Measurements from ENCODE around the gene ABL2. TPM values are rescaled to one million over a fixed set of nuclear protein-coding genes. Genes with fewer than 3 reads are reported as not detected.

Gene ABL2
- total and polyA plus RNA-seq, 9 of the 15 experiments (the other 6 are each of a cell fraction or from before 2014, with no cell fraction given), result 1.4 to 15.0 (median 8.6) TPM

DNA sequence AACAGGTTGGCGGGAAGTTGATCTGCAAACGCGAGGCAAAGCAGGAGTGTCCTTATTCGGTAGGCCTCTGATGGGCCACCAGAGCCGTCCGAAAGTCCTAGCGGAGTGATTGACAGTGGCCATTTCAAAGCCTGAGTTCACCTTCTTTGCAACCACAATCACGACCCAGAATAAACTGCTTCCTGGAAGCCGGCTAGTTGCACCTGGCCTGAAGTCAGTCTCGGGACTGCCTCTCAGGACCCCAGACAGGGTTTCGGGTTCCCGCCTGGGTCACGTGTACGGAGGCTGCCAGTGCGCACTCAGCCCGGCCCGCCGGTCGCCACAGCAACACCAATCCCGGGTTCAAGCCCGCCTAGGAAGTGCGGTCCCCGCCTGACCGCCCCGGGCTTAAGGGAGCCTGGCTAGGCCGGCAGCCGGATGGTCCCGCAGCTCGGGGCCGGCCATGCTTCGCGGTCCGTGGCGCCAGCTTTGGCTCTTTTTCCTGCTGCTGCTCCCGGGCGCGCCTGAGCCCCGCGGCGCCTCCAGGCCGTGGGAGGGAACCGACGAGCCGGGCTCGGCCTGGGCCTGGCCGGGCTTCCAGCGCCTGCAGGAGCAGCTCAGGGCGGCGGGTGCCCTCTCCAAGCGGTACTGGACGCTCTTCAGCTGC, 147.7 kb downstream of the ABL2 start, which contains the start of gene TOR3A (continued):
- TF ChIP-seq, protein P1, sequence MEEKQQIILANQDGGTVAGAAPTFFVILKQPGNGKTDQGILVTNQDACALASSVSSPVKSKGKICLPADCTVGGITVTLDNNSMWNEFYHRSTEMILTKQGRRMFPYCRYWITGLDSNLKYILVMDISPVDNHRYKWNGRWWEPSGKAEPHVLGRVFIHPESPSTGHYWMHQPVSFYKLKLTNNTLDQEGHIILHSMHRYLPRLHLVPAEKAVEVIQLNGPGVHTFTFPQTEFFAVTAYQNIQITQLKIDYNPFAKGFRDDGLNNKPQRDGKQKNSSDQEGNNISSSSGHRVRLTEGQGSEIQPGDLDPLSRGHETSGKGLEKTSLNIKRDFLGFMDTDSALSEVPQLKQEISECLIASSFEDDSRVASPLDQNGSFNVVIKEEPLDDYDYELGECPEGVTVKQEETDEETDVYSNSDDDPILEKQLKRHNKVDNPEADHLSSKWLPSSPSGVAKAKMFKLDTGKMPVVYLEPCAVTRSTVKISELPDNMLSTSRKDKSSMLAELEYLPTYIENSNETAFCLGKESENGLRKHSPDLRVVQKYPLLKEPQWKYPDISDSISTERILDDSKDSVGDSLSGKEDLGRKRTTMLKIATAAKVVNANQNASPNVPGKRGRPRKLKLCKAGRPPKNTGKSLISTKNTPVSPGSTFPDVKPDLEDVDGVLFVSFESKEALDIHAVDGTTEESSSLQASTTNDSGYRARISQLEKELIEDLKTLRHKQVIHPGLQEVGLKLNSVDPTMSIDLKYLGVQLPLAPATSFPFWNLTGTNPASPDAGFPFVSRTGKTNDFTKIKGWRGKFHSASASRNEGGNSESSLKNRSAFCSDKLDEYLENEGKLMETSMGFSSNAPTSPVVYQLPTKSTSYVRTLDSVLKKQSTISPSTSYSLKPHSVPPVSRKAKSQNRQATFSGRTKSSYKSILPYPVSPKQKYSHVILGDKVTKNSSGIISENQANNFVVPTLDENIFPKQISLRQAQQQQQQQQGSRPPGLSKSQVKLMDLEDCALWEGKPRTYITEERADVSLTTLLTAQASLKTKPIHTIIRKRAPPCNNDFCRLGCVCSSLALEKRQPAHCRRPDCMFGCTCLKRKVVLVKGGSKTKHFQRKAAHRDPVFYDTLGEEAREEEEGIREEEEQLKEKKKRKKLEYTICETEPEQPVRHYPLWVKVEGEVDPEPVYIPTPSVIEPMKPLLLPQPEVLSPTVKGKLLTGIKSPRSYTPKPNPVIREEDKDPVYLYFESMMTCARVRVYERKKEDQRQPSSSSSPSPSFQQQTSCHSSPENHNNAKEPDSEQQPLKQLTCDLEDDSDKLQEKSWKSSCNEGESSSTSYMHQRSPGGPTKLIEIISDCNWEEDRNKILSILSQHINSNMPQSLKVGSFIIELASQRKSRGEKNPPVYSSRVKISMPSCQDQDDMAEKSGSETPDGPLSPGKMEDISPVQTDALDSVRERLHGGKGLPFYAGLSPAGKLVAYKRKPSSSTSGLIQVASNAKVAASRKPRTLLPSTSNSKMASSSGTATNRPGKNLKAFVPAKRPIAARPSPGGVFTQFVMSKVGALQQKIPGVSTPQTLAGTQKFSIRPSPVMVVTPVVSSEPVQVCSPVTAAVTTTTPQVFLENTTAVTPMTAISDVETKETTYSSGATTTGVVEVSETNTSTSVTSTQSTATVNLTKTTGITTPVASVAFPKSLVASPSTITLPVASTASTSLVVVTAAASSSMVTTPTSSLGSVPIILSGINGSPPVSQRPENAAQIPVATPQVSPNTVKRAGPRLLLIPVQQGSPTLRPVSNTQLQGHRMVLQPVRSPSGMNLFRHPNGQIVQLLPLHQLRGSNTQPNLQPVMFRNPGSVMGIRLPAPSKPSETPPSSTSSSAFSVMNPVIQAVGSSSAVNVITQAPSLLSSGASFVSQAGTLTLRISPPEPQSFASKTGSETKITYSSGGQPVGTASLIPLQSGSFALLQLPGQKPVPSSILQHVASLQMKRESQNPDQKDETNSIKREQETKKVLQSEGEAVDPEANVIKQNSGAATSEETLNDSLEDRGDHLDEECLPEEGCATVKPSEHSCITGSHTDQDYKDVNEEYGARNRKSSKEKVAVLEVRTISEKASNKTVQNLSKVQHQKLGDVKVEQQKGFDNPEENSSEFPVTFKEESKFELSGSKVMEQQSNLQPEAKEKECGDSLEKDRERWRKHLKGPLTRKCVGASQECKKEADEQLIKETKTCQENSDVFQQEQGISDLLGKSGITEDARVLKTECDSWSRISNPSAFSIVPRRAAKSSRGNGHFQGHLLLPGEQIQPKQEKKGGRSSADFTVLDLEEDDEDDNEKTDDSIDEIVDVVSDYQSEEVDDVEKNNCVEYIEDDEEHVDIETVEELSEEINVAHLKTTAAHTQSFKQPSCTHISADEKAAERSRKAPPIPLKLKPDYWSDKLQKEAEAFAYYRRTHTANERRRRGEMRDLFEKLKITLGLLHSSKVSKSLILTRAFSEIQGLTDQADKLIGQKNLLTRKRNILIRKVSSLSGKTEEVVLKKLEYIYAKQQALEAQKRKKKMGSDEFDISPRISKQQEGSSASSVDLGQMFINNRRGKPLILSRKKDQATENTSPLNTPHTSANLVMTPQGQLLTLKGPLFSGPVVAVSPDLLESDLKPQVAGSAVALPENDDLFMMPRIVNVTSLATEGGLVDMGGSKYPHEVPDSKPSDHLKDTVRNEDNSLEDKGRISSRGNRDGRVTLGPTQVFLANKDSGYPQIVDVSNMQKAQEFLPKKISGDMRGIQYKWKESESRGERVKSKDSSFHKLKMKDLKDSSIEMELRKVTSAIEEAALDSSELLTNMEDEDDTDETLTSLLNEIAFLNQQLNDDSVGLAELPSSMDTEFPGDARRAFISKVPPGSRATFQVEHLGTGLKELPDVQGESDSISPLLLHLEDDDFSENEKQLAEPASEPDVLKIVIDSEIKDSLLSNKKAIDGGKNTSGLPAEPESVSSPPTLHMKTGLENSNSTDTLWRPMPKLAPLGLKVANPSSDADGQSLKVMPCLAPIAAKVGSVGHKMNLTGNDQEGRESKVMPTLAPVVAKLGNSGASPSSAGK (IDR thresholded peaks at IDR 0.05), result peak; percentile 90
- TF ChIP-seq SMARCC2 (IDR thresholded peaks at IDR 0.05; ENCODE audit: low read depth), result no peak
- TF ChIP-seq, protein P2, sequence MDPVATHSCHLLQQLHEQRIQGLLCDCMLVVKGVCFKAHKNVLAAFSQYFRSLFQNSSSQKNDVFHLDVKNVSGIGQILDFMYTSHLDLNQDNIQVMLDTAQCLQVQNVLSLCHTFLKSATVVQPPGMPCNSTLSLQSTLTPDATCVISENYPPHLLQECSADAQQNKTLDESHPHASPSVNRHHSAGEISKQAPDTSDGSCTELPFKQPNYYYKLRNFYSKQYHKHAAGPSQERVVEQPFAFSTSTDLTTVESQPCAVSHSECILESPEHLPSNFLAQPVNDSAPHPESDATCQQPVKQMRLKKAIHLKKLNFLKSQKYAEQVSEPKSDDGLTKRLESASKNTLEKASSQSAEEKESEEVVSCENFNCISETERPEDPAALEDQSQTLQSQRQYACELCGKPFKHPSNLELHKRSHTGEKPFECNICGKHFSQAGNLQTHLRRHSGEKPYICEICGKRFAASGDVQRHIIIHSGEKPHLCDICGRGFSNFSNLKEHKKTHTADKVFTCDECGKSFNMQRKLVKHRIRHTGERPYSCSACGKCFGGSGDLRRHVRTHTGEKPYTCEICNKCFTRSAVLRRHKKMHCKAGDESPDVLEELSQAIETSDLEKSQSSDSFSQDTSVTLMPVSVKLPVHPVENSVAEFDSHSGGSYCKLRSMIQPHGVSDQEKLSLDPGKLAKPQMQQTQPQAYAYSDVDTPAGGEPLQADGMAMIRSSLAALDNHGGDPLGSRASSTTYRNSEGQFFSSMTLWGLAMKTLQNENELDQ (CRISPR knock-in tag; IDR thresholded peaks at IDR 0.05; ENCODE audit: borderline replicate concordance), result no peak
- peak; percentile 71 for TF ChIP-seq CBFA2T2 (conservative IDR thresholded peaks at IDR 0.05)
- TF ChIP-seq, protein P3, sequence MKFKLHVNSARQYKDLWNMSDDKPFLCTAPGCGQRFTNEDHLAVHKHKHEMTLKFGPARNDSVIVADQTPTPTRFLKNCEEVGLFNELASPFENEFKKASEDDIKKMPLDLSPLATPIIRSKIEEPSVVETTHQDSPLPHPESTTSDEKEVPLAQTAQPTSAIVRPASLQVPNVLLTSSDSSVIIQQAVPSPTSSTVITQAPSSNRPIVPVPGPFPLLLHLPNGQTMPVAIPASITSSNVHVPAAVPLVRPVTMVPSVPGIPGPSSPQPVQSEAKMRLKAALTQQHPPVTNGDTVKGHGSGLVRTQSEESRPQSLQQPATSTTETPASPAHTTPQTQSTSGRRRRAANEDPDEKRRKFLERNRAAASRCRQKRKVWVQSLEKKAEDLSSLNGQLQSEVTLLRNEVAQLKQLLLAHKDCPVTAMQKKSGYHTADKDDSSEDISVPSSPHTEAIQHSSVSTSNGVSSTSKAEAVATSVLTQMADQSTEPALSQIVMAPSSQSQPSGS (CRISPR knock-in tag; IDR thresholded peaks at IDR 0.05), result 0 out of 2 replicates have a peak, but pooled peaks have one; percentile 61
- no peak for TF ChIP-seq ZNF444 (CRISPR knock-in tag; IDR thresholded peaks at IDR 0.05)
- TF ChIP-seq, protein P4, sequence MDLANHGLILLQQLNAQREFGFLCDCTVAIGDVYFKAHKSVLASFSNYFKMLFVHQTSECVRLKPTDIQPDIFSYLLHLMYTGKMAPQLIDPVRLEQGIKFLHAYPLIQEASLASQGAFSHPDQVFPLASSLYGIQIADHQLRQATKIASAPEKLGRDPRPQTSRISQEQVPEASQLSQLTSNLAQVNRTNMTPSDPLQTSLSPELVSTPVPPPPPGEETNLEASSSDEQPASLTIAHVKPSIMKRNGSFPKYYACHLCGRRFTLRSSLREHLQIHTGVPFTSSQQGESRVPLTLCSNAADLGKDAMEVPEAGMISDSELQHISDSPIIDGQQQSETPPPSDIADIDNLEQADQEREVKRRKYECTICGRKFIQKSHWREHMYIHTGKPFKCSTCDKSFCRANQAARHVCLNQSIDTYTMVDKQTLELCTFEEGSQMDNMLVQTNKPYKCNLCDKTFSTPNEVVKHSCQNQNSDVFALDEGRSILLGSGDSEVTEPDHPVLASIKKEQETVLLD (IDR thresholded peaks at IDR 0.05), result no peak; the same call in 1 of the 2 replicates
- TF ChIP-seq NFYB (IDR thresholded peaks at IDR 0.05; ENCODE audit: extremely low read depth, insufficient read length), result peak; percentile 72
- TF ChIP-seq FOXJ3 (CRISPR knock-in tag; IDR thresholded peaks at IDR 0.05), result no peak
